NT2/D1 (cell line): ENCODE measurements around the gene FOXL3.

Experiments used
- DNase-seq: peaks from one replicate; pipeline ENCODE4 v3.0.0-alpha.2; 2011; ENCODE audit warnings: low read depth, low spot score
- H3K27me3 ChIP-seq: 2 replicates; pipeline ENCODE4 v1.6.0; 2011; ENCODE audit warnings: mild to moderate bottlenecking; ENCODE audit not compliant: insufficient read length, insufficient read depth
- H3K36me3 ChIP-seq: 2 replicates; pipeline ENCODE4 v1.6.1; 2011; ENCODE audit warnings: mild to moderate bottlenecking, low read length, mixed read lengths; ENCODE audit not compliant: insufficient read depth, insufficient read length
- H3K4me1 ChIP-seq: 2 replicates; pipeline ENCODE4 v1.5.1; 2011; ENCODE audit not compliant: insufficient read depth, insufficient read length
- H3K4me3 ChIP-seq: 2 replicates; pipeline ENCODE4 v1.5.1; 2011; ENCODE audit warnings: low read depth; ENCODE audit not compliant: insufficient read length
- H3K9ac ChIP-seq: 2 replicates; pipeline ENCODE4 v1.6.0; 2011; ENCODE audit warnings: low read depth; ENCODE audit not compliant: insufficient read length
- H3K9me3 ChIP-seq: 2 replicates; pipeline ENCODE4 v1.5.1; 2011; ENCODE audit warnings: mild to moderate bottlenecking, low read length; ENCODE audit not compliant: insufficient read depth
- SUZ12 ChIP-seq: IDR thresholded peaks from 2 replicates; pipeline ENCODE4 v1.6.1; 2011; ENCODE audit not compliant: insufficient read length, insufficient read depth; ENCODE audit errors: extremely low read depth
- YY1 ChIP-seq: IDR thresholded peaks from 2 replicates; pipeline ENCODE4 v1.6.1; 2011; ENCODE audit not compliant: insufficient read length, insufficient read depth
- ZNF274 ChIP-seq: IDR thresholded peaks from 2 replicates; pipeline ENCODE4 v1.6.1; 2011; ENCODE audit warnings: mild to moderate bottlenecking, low read depth, low read length

FOXL3 gene

GRCh38 chr7:309586-310228, 19.7 kb downstream of the FOXL3 start:
- Histone ChIP-seq H3K4me3 (no peak overlapping the region), H3K9ac (no peak overlapping the region), H3K4me1 (peaks cover 3% of the 10 kb centered on the region), H3K27me3 (no peaks in the 10 kb centered on the region), H3K9me3 (peaks cover 12% of the 10 kb centered on the region; the same call in 1 of the 2 replicates), H3K36me3 (no peaks in the 10 kb centered on the region)
- TF ChIP-seq YY1 (no peak), SUZ12 (no peak), ZNF274 (no peak)
- no peak for DNase-seq

- H3K36me3 ChIP-seq, result no peaks in the 10 kb centered on the region
- TF ChIP-seq SUZ12, result no peak
- no peak for TF ChIP-seq YY1
- no peak for TF ChIP-seq ZNF274
- H3K27me3 ChIP-seq, result no peaks in the 10 kb centered on the region
- H3K4me1 ChIP-seq, result peaks cover 3% of the 10 kb centered on the region
- no peak for DNase-seq
- no peak overlapping the region for H3K9ac ChIP-seq
- H3K4me3 ChIP-seq, result no peak overlapping the region
- peaks cover 12% of the 10 kb centered on the region; the same call in 1 of the 2 replicates for H3K9me3 ChIP-seq
Observed at GRCh38 chr7:311131-311680, 21.2 kb downstream of the FOXL3 start.

GRCh38 chr7:311796-312195, 21.8 kb downstream of the FOXL3 start:
- Histone ChIP-seq H3K9me3 (peaks cover 16% of the 10 kb centered on the region; the same call in 1 of the 2 replicates), H3K4me1 (peaks cover 3% of the 10 kb centered on the region), H3K4me3 (no peak overlapping the region), H3K27me3 (no peaks in the 10 kb centered on the region), H3K9ac (no peak overlapping the region), H3K36me3 (no peaks in the 10 kb centered on the region)
- TF ChIP-seq YY1 (no peak), ZNF274 (no peak), SUZ12 (no peak)
- DNase-seq, result no peak

GRCh38 chr7:312424-312823, 22.5 kb downstream of the FOXL3 start:
- no peak overlapping the region for H3K9ac ChIP-seq
- H3K36me3 ChIP-seq, result no peaks in the 10 kb centered on the region
- H3K9me3 ChIP-seq, result peaks cover 16% of the 10 kb centered on the region; the same call in 1 of the 2 replicates
- TF ChIP-seq ZNF274 (no peak), YY1 (no peak), SUZ12 (no peak)
- DNase-seq, result no peak
- H3K4me3 ChIP-seq, result no peak overlapping the region
- H3K4me1 ChIP-seq, result peaks cover 3% of the 10 kb centered on the region
- H3K27me3 ChIP-seq, result no peaks in the 10 kb centered on the region

GRCh38 chr7:314853-315252, 24.9 kb downstream of the FOXL3 start:
- no peak for DNase-seq
- peaks cover 3% of the 10 kb centered on the region for H3K4me1 ChIP-seq
- no peaks in the 10 kb centered on the region for H3K27me3 ChIP-seq
- no peak for TF ChIP-seq SUZ12
- TF ChIP-seq ZNF274, result no peak
- TF ChIP-seq YY1, result no peak
- H3K36me3 ChIP-seq, result no peaks in the 10 kb centered on the region
- H3K9me3 ChIP-seq, result peaks cover 5% of the 10 kb centered on the region; the same call in 1 of the 2 replicates
- H3K9ac ChIP-seq, result no peak overlapping the region
- no peak overlapping the region for H3K4me3 ChIP-seq

GRCh38 chr7:315516-316265, 25.7 kb downstream of the FOXL3 start:
- Histone ChIP-seq H3K4me3 (no peak overlapping the region), H3K4me1 (peaks cover 3% of the 10 kb centered on the region), H3K27me3 (peaks cover 5% of the 10 kb centered on the region), H3K36me3 (no peaks in the 10 kb centered on the region), H3K9me3 (peaks cover 5% of the 10 kb centered on the region; the same call in 1 of the 2 replicates), H3K9ac (no peak overlapping the region)
- no peak for DNase-seq
- no peak for TF ChIP-seq SUZ12
- TF ChIP-seq ZNF274, result no peak
- TF ChIP-seq YY1, result no peak

GRCh38 chr7:317643-318405, 27.9 kb downstream of the FOXL3 start:
- no peak overlapping the region for H3K4me3 ChIP-seq
- H3K9ac ChIP-seq, result no peak overlapping the region
- H3K36me3 ChIP-seq, result no peaks in the 10 kb centered on the region
- DNase-seq, result no peak
- peaks cover 5% of the 10 kb centered on the region; the same call in 1 of the 2 replicates for H3K9me3 ChIP-seq
- peaks cover 1% of the 10 kb centered on the region for H3K4me1 ChIP-seq
- no peak for TF ChIP-seq ZNF274
- no peak for TF ChIP-seq SUZ12
- TF ChIP-seq YY1, result no peak
- H3K27me3 ChIP-seq, result peaks cover 16% of the 10 kb centered on the region
